CD14-positive monocyte (primary cell): Measurements from ENCODE around the gene ASF1B. TPM values are rescaled to one million over a fixed set of nuclear protein-coding genes. Genes with fewer than 3 reads are reported as not detected.

Source experiments
- DNase-seq, 3 donors: peaks; one replicate each; pipeline ENCODE4 v3.0.0-alpha.2; 2011 to 2022
- H2AFZ ChIP-seq: 2 replicates; pipeline ENCODE4 v1.6.0; 2012; ENCODE audit warnings: mild to moderate bottlenecking, low read depth, low read length, inconsistent platforms; ENCODE audit not compliant: insufficient read depth, poor library complexity, severe bottlenecking
- H3K27ac ChIP-seq, 2 donors: 1 replicate in 1 of 2; 2 replicates in 1 of 2; pipeline ENCODE4 v1.5.1; 2012 to 2013; ENCODE audit warnings: low read length in 2 of 2, control low read depth in 1 of 2, inconsistent platforms in 1 of 2, low read depth in 1 of 2, mild to moderate bottlenecking in 1 of 2
- H3K27me3 ChIP-seq, 2 donors: one replicate each; pipeline versions ENCODE4 v1.6.0 to v1.6.1; 2011 to 2013; ENCODE audit warnings: low read length in 2 of 2; ENCODE audit not compliant: control insufficient read depth in 2 of 2, insufficient read depth in 2 of 2
- H3K36me3 ChIP-seq, 2 donors: replicated peaks in 1 of 2; 1 replicate in 1 of 2; 2 replicates in 1 of 2; pipeline versions ENCODE4 v1.5.1 to v1.6.1; 2012 to 2013; ENCODE audit warnings: low read length in 2 of 2, control low read depth in 1 of 2, inconsistent platforms in 1 of 2, mild to moderate bottlenecking in 1 of 2; ENCODE audit not compliant: insufficient read depth in 2 of 2, control insufficient read depth in 1 of 2
- H3K4me1 ChIP-seq, 2 donors: 1 replicate in 1 of 2; 2 replicates in 1 of 2; pipeline versions ENCODE4 v1.5.1 to v1.6.1; 2012 to 2013; ENCODE audit warnings: low read length in 2 of 2, control low read depth in 1 of 2, inconsistent platforms in 1 of 2, mild to moderate bottlenecking in 1 of 2, moderate library complexity in 1 of 2; ENCODE audit not compliant: insufficient read depth in 2 of 2, control insufficient read depth in 1 of 2
- H3K4me2 ChIP-seq: replicated peaks from 2 replicates; pipeline ENCODE3; 2012; ENCODE audit warnings: low read length, moderate library complexity, mild to moderate bottlenecking; ENCODE audit not compliant: poor library complexity, severe bottlenecking; ENCODE audit errors: extremely low read depth
- H3K4me3 ChIP-seq, 3 experiments: fragments of 200-600 bp in 1 of 3; sonication (generic) in 1 of 3; replicated peaks in 1 of 3; 1 replicate in 2 of 3; 2 replicates in 1 of 3; pipeline ENCODE4 v1.5.1; 2011 to 2013; ENCODE audit warnings: low read length in 3 of 3, mild to moderate bottlenecking in 3 of 3, control low read depth in 2 of 3, low read depth in 2 of 3, inconsistent platforms in 1 of 3, moderate library complexity in 1 of 3
- H3K79me2 ChIP-seq: 2 replicates; pipeline ENCODE4 v1.6.0; 2012; ENCODE audit warnings: mild to moderate bottlenecking, control low read depth, inconsistent platforms, low read length, moderate library complexity; ENCODE audit not compliant: insufficient read depth
- H3K9ac ChIP-seq: 2 replicates; pipeline ENCODE4 v1.6.0; 2017; ENCODE audit warnings: low read length, mild to moderate bottlenecking; ENCODE audit not compliant: insufficient read depth, poor library complexity, severe bottlenecking
- H3K9me3 ChIP-seq, 2 donors: replicated peaks in 1 of 2; 1 replicate in 1 of 2; 2 replicates in 1 of 2; pipeline versions ENCODE4 v1.5.1 to v1.6.1; 2012 to 2013; ENCODE audit warnings: low read length in 2 of 2, control low read depth in 1 of 2; ENCODE audit not compliant: control insufficient read depth in 1 of 2, insufficient read depth in 1 of 2
- H4K20me1 ChIP-seq: 2 replicates; pipeline ENCODE4 v1.6.0; 2012; ENCODE audit warnings: mild to moderate bottlenecking, low read length, control low read depth, moderate library complexity; ENCODE audit not compliant: insufficient read depth
- H3K27ac Mint-ChIP-seq, 7 donors: one replicate each; pipeline ENCODE4 v1.8.0; 2020; ENCODE audit warnings: mild to moderate bottlenecking in 7 of 7, mixed read lengths in 7 of 7, moderate library complexity in 6 of 7, inconsistent platforms in 2 of 7
- H3K27me3 Mint-ChIP-seq, 3 donors: one replicate each; pipeline ENCODE4 v1.8.0; 2021 to 2022; ENCODE audit warnings: low read depth in 3 of 3, mild to moderate bottlenecking in 3 of 3, mixed read lengths in 3 of 3, moderate library complexity in 3 of 3, inconsistent platforms in 1 of 3
- H3K36me3 Mint-ChIP-seq, 2 donors: one replicate each; pipeline ENCODE4 v1.8.0; 2020; ENCODE audit warnings: mixed read lengths in 2 of 2, inconsistent platforms in 1 of 2, mild to moderate bottlenecking in 1 of 2
- H3K4me1 Mint-ChIP-seq: one replicate; pipeline ENCODE4 v1.8.0; 2020; ENCODE audit warnings: mild to moderate bottlenecking, mixed read lengths
- H3K4me3 Mint-ChIP-seq, 2 donors: one replicate each; pipeline ENCODE4 v1.8.0; 2020; ENCODE audit warnings: mild to moderate bottlenecking in 2 of 2, mixed read lengths in 2 of 2, moderate library complexity in 1 of 2
- H3K9me3 Mint-ChIP-seq, 7 donors: one replicate each; pipeline ENCODE4 v1.8.0; 2020 to 2022; ENCODE audit warnings: mixed read lengths in 7 of 7, mild to moderate bottlenecking in 6 of 7, moderate library complexity in 6 of 7, inconsistent platforms in 2 of 7
- WGBS: methylation state at CpG from one replicate; pipeline ENCODE4 v1.1.5; 2013; ENCODE audit warnings: missing lambda C conversion rate; ENCODE audit not compliant: insufficient coverage; 5-methylcytosine and 5-hydroxymethylcytosine counted together
- intact Hi-C, 2 donors: fragments of 100-400 bp; cut with micrococcal nuclease; formaldehyde crosslinking; loops; one replicate each; pipeline versions ENCODE4 v1.15.0 to v1.15.1; 2023
- polyA plus RNA-seq, 3 donors: library from polyadenylated mRNA; depleted of rRNA in 1 of 3; unstranded in 2 of 3; stranded (reverse) in 1 of 3; fragments of 300-500 nt in 2 of 3; fragments of >200 nt in 1 of 3; fragmentation: Illumina TruSeq in 2 of 3; gene quantifications; 1 replicate in 2 of 3; 2 replicates in 1 of 3; pipeline ENCODE4 v1.2.3, GENCODE V29; 2012 to 2021
- TF ChIP-seq, protein P1 (sequence below): fragments of 200-600 bp; IDR thresholded peaks from one replicate; pipeline ENCODE4 v1.8.0; 2022; ENCODE audit warnings: antibody characterized with exemption, mild to moderate bottlenecking

Gene ASF1B
- polyA plus RNA-seq, 3 donors, result 6.3 to 13.4 (median 9.2) TPM

DNA sequence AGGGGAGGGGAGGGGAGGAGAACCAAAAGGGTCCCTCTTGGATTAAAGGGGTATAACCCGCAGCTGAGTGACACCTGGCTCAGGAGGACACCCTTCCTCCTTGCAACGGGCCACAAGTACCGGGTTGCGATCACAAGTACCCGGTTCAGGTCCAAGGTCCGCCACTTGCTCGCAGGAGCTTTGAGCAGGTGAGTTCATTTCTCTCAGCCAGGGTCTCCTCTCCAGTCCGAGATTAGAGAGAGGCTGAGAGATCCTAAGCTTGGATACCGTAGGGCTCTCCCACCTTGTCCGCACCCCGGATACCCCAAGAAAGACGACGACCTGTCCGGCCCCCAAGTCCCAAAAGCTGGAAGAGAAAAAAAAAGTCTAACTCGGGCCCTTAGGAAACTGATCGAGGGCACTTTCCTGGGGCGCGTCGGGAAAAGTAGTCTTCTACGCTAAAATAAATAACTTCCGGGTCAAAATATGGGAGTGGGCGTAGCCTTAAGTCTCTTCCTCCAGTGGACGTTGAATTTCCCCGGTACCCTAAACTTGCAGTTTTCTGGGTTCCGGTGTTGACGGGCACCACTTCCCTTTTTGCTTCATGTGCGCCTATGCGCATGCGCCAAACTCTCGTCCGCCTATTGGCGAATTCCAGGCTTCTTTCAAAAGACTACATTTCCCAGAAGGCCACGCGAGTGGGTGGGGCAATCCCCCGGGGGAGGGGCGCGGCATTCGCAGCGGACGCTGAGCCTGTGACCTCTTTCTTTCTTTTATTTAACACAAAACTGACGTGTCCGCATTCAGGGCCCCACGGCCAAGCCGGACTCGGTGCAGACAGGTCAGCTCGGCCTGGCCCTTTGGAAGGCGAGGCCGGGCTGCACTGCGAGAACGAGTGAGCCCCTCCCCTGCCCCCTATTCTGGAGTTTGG is 55.2 kb downstream of the ASF1B start:
- peak; percentile 99 to 100 (median 99) for DNase-seq
- H3K27ac Mint-ChIP-seq, result peak overlapping the region; percentile 91 to 98 (median 94)
- Histone ChIP-seq H3K9ac (peak overlapping the region; percentile 81), H3K4me1 (peaks cover 55 to 62% of the 10 kb centered on the region in 2 donors), H3K27ac (peak overlapping the region; percentile 85), H3K4me3 (peak overlapping the region; percentile 79 to 96 (median 82)), H3K9me3 (no peaks in the 10 kb centered on the region), H3K27me3 (no peaks in the 10 kb centered on the region), H3K36me3 (no peaks in the 10 kb centered on the region), H2AFZ (peak overlapping the region; percentile 96), H3K4me2 (peak overlapping the region; percentile 100), H4K20me1 (no peaks in the 10 kb centered on the region), H3K79me2 (no peaks in the 10 kb centered on the region)
- intact Hi-C loops, result loop anchor here (1.0 to 5.0 kb wide), 4 partner anchors 36 to 75 kb away; partner anchors contain the start of genes PRKACA (in 2 of the 2), ASF1B (in 1 of the 2) and RFX1 (in 1 of the 2)
- H3K4me1 Mint-ChIP-seq, result peaks cover 41% of the 10 kb centered on the region
- peak overlapping the region; percentile 88 to 95 for H3K4me3 Mint-ChIP-seq
- no peaks in the 10 kb centered on the region for H3K9me3 Mint-ChIP-seq
- H3K27me3 Mint-ChIP-seq, result peaks cover 0 to 5% (median 2%) of the 10 kb centered on the region in 3 donors
- WGBS, result under 1% methylated on average over 48 of the region's 50 CpGs
- TF ChIP-seq, protein P1, sequence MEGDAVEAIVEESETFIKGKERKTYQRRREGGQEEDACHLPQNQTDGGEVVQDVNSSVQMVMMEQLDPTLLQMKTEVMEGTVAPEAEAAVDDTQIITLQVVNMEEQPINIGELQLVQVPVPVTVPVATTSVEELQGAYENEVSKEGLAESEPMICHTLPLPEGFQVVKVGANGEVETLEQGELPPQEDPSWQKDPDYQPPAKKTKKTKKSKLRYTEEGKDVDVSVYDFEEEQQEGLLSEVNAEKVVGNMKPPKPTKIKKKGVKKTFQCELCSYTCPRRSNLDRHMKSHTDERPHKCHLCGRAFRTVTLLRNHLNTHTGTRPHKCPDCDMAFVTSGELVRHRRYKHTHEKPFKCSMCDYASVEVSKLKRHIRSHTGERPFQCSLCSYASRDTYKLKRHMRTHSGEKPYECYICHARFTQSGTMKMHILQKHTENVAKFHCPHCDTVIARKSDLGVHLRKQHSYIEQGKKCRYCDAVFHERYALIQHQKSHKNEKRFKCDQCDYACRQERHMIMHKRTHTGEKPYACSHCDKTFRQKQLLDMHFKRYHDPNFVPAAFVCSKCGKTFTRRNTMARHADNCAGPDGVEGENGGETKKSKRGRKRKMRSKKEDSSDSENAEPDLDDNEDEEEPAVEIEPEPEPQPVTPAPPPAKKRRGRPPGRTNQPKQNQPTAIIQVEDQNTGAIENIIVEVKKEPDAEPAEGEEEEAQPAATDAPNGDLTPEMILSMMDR, result no peak
- H3K36me3 Mint-ChIP-seq, result peaks cover 0 to 3% of the 10 kb centered on the region in 2 donors

DNA sequence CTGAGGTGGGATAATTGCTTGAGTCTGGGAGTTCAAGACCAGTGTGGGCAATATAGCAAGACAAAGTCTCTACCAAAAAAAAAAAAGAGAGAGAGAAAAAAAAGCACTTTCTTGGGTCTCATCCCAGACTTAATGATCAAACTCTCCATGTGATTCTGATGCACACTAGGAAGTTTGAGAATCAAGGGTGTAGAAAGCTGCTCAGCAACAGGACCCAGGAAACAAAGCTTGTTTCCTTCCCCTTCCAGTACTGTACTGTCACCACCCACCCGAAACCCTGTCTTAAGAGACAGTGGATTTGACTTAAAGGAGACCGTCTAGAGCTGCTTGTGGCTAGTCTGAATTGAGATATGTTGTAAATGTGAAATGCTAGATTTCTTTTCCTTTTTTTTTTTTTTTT is 58.0 kb downstream of the ASF1B start:
- H3K27me3 ChIP-seq, result peaks cover 0 to 6% of the 10 kb centered on the region in 2 donors
- H3K36me3 ChIP-seq, result no peaks in the 10 kb centered on the region
- TF ChIP-seq, protein P1, result no peak
- intact Hi-C loops, result no loop called here
- no peak overlapping the region for H3K9ac ChIP-seq
- H2AFZ ChIP-seq, result no peak overlapping the region
- Mint-ChIP-seq H3K27ac (peak overlapping the region; percentile 75 to 89 (median 85)), H3K4me1 (peaks cover 65% of the 10 kb centered on the region), H3K4me3 (peak overlapping the region; percentile 31 to 46), H3K36me3 (no peaks in the 10 kb centered on the region), H3K27me3 (peaks cover 3 to 17% (median 15%) of the 10 kb centered on the region in 3 donors), H3K9me3 (no peaks in the 10 kb centered on the region)
- H3K4me1 ChIP-seq, result peaks cover 80 to 88% of the 10 kb centered on the region in 2 donors
- no CpG with 5 or more reads among the region's 2 CpGs for WGBS
- no peaks in the 10 kb centered on the region for H3K9me3 ChIP-seq
- H3K4me2 ChIP-seq, result peak overlapping the region; percentile 54
- H4K20me1 ChIP-seq, result no peaks in the 10 kb centered on the region
- H3K27ac ChIP-seq, result peak overlapping the region; percentile 75 to 81
- DNase-seq, result peak; percentile 69 to 81 (median 77)
- H3K4me3 ChIP-seq, result peak overlapping the region in 1 of 3 experiments; percentile 51
- H3K79me2 ChIP-seq, result no peaks in the 10 kb centered on the region
